Measurements from ENCODE around the gene GORAB. TPM values are rescaled to one million over a fixed set of nuclear protein-coding genes. Genes with fewer than 3 reads are reported as not detected.

Gene GORAB, protein sequence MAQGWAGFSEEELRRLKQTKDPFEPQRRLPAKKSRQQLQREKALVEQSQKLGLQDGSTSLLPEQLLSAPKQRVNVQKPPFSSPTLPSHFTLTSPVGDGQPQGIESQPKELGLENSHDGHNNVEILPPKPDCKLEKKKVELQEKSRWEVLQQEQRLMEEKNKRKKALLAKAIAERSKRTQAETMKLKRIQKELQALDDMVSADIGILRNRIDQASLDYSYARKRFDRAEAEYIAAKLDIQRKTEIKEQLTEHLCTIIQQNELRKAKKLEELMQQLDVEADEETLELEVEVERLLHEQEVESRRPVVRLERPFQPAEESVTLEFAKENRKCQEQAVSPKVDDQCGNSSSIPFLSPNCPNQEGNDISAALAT
- 13.9 TPM for total RNA-seq
- long read RNA-seq, transcript GORAB-202 (5 exons, 2,189 nt) = major isoform, 6 of 15 reads
- long read RNA-seq, partial matches to known transcripts = 1 of 15 reads
- long read RNA-seq, other reads (novel, unspliced or antisense) = 8 of 15 reads

DNA sequence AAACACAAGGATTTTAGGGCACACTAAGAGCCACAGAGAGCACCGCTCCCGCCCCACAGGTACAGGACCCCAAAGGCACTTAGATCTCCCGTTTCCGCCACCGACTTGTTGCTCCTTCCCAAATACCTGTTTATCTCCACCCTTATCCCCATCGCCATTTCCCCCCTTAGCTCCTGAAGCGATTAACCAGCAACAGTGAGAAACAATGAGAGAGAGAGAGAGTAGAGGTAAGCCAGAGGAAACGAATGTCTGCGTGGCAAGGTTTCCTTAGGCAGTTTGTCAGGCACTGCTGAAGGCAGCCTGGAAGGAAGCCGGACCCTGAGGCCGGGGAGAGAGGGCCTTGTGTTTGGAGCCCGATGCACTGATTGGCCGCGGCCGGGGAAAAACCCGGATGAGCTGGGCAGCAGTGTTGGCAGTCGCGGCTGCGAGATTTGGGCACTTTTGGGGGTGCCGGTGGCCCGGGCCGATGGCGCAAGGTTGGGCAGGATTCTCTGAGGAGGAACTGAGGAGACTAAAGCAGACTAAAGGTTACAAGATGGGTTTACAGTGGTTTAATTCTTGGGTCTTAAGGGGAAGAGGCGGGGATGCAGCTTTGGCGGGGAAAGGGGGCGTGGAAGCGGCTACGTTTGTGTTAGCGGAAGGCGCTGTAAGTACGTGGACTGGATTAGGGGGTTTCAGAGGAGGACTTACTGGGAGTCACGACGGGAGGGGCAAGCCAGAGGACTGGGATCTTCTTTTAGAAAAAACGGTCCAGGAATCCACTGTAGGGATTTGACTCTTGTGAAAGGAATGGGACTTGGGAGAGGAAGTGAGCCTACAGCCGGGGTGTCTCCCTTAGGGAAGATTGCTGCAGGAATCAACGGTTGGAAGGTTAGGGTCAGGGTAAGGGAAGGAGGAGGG is at the start of gene GORAB:
TSS of gene GORAB (plus strand) at position 409 of the 900 bp plus-strand sequence. CDS start at position 467, 58 bp downstream.
- Histone ChIP-seq H3K4me1 (peaks cover 7% of the 10 kb centered on the region), H3K27ac (peak within 1 kb of the TSS; percentile 96), H3K27me3 (no peaks in the 10 kb centered on the region), H3K36me3 (no peaks in the 10 kb centered on the region), H3K9me3 (no peaks in the 10 kb centered on the region), H3K4me3 (peak within 1 kb of the TSS; percentile 69)
- TF ChIP-seq, protein P1, sequence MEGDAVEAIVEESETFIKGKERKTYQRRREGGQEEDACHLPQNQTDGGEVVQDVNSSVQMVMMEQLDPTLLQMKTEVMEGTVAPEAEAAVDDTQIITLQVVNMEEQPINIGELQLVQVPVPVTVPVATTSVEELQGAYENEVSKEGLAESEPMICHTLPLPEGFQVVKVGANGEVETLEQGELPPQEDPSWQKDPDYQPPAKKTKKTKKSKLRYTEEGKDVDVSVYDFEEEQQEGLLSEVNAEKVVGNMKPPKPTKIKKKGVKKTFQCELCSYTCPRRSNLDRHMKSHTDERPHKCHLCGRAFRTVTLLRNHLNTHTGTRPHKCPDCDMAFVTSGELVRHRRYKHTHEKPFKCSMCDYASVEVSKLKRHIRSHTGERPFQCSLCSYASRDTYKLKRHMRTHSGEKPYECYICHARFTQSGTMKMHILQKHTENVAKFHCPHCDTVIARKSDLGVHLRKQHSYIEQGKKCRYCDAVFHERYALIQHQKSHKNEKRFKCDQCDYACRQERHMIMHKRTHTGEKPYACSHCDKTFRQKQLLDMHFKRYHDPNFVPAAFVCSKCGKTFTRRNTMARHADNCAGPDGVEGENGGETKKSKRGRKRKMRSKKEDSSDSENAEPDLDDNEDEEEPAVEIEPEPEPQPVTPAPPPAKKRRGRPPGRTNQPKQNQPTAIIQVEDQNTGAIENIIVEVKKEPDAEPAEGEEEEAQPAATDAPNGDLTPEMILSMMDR (IDR thresholded peaks at IDR 0.05) = no peak
- peak; percentile 97 for DNase-seq
- intact Hi-C loops (cut with DNase I) = no loop called here
- ATAC-seq = peak; percentile 98

DNA sequence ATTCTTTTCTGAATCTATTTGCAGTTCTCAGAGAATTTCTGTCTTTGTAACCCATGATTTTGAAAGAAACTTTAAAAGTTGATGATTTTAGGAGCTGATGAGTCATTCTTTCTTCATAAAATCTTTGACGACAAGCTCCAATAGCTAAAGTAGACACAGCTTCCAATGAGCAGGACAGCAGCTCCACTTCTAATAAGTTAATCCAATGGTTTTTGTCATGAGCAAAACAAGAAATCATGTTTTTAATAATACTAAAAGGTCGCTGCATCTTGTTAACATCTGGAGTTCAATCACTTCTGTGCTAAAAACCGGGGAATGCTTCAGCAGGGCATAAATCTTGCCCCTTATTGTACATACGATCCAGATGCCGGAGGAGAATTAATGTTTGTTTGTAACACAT is 48.9 kb upstream of the GORAB start:
- Histone ChIP-seq H3K4me1 (no peaks in the 10 kb centered on the region), H3K9me3 (no peaks in the 10 kb centered on the region), H3K4me3 (no peak overlapping the region), H3K27me3 (no peaks in the 10 kb centered on the region), H3K27ac (no peak overlapping the region), H3K36me3 (no peaks in the 10 kb centered on the region)
- DNase-seq (no peak), ATAC-seq (no peak)
- intact Hi-C loops (cut with DNase I) = no loop called here
- TF ChIP-seq, protein P1 (IDR thresholded peaks at IDR 0.05) = no peak

DNA sequence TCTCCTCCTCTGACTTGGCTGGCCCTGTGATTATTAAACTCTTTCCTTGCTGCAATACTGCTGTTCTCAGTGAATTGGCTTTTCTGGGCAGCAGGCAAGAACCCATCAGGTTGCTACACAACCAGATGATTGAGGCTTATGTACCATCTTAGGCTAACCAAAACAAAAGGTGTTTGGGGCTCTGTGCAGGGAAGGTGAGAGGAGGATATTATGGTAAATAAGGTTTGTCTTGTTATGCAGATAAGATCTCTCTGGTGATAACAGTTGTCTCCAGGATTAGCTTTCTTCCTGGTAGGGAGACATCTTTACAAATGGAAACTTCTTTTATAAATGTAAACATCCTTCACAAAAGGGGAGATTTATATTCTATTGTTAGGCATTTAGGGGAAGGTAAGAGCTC is 44.5 kb upstream of the GORAB start:
- TF ChIP-seq, protein P1 (IDR thresholded peaks at IDR 0.05) = no peak
- Histone ChIP-seq H3K27ac (no peak overlapping the region), H3K9me3 (no peaks in the 10 kb centered on the region), H3K4me1 (no peaks in the 10 kb centered on the region), H3K27me3 (no peaks in the 10 kb centered on the region), H3K36me3 (no peaks in the 10 kb centered on the region), H3K4me3 (no peak overlapping the region)
- intact Hi-C loops (cut with DNase I) = no loop called here
- DNase-seq (no peak), ATAC-seq (no peak)

DNA sequence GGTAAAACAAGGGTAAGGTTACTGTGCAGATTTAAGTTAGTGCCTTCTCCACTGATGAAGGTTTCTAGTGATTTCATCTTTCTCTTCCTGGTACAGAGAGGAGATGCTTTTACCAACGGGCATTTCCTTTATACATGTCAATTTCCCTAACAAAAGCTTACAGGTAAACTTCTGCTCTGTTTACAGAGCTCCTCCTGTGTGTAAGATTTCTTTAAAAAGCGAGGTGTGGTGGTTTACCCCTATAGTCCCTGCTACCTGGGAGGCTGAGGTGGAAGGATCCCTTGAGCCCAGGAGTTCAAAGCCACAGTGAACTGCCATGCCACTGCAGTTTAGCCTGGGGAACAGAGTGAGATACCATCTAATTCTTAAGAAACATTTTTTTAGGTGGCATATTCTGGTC is 40.7 kb upstream of the GORAB start:
- Histone ChIP-seq H3K27me3 (no peaks in the 10 kb centered on the region), H3K4me1 (peaks cover 4% of the 10 kb centered on the region), H3K36me3 (no peaks in the 10 kb centered on the region), H3K4me3 (no peak overlapping the region), H3K9me3 (no peaks in the 10 kb centered on the region), H3K27ac (no peak overlapping the region)
- no peak for DNase-seq
- no peak for ATAC-seq
- TF ChIP-seq, protein P1 (IDR thresholded peaks at IDR 0.05) = no peak
- intact Hi-C loops (cut with DNase I) = no loop called here

DNA sequence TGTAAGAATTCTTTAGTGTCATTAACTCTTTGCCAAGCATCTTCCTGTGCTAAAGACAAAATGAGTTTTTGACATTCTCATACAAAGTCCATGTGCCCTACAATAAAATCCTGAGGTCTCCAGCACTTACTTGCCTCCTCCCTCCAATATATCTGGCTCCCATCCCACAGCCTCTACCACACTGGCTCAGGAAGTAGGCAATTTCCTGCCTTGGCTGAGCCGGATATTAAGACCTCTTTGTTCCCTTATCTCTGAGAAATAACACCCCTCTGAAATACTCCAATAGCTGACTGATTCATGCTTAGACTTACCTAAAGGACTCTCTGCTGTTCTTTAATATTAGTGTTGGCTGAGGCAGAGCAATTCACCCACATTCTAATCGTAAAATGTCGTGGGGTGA is 37.6 kb upstream of the GORAB start:
- intact Hi-C loops (cut with DNase I) = no loop called here
- Histone ChIP-seq H3K36me3 (no peaks in the 10 kb centered on the region), H3K27ac (no peak overlapping the region), H3K9me3 (no peaks in the 10 kb centered on the region), H3K4me1 (peaks cover 4% of the 10 kb centered on the region), H3K27me3 (no peaks in the 10 kb centered on the region), H3K4me3 (no peak overlapping the region)
- TF ChIP-seq, protein P1 (IDR thresholded peaks at IDR 0.05) = no peak
- peak; percentile 73 for ATAC-seq
- DNase-seq = no peak
